Panc1 (cell line): ENCODE measurements around the gene HEPACAM. TPM values are rescaled to one million over a fixed set of nuclear protein-coding genes. Genes with fewer than 3 reads are reported as not detected.

Source experiments
- ATAC-seq: fragments of 200-7000 bp; cut with Tn5 transposase; 2 replicates; pipeline ENCODE4 v1.9.1; 2020; ENCODE audit warnings: mild to moderate bottlenecking, moderate library complexity
- BruUV-seq: library from RNA; stranded (reverse); fragments of 400-500 nt; replicated peaks from 2 replicates; lab custom pipeline; 2021; lab: Mats Ljungman, UMichigan
- CTCF ChIA-PET: fragments of 300-600 bp; sonication (Branson Sonifier 250); formaldehyde crosslinking; loops from one replicate; lab custom pipeline; 2022; ENCODE audit warnings: antibody characterized with exemption; lab: Charles Lee
- POLR2A ChIA-PET: fragments of 300-600 bp; sonication (Branson Sonifier 250); formaldehyde crosslinking; loops from one replicate; lab custom pipeline; 2022; ENCODE audit warnings: antibody characterized with exemption; lab: Charles Lee
- DNase-seq: peaks from one replicate; pipeline ENCODE4 v3.0.0-alpha.2; 2010; ENCODE audit warnings: low read depth, low spot score
- H3K27ac ChIP-seq: 2 replicates; pipeline ENCODE4 v1.5.1; 2011; ENCODE audit warnings: mild to moderate bottlenecking, low read length, inconsistent platforms
- H3K27me3 ChIP-seq: fragments of 200-500 bp; sonication (Bioruptor generic); 2 replicates; pipeline ENCODE4 v1.6.0; 2014; ENCODE audit warnings: low read length, inconsistent platforms; ENCODE audit not compliant: control insufficient read depth, insufficient read depth
- H3K36me3 ChIP-seq: fragments of 200-500 bp; sonication (Bioruptor generic); 2 replicates; pipeline ENCODE4 v1.5.1; 2014; ENCODE audit warnings: inconsistent platforms, mild to moderate bottlenecking, low read length, moderate library complexity; ENCODE audit not compliant: control insufficient read depth, insufficient read depth
- H3K4me1 ChIP-seq: 2 replicates; pipeline ENCODE4 v1.5.1; 2011; ENCODE audit warnings: inconsistent platforms, mild to moderate bottlenecking, low read length, moderate library complexity; ENCODE audit not compliant: control insufficient read depth, insufficient read depth
- H3K4me3 ChIP-seq, 2 experiments: 2 replicates each; pipeline ENCODE4 v1.5.1; 2011 to 2012; ENCODE audit warnings: low read depth in 2 of 2, low read length in 2 of 2, mild to moderate bottlenecking in 2 of 2, inconsistent platforms in 1 of 2, moderate library complexity in 1 of 2
- H3K9me3 ChIP-seq: fragments of 200-500 bp; sonication (Bioruptor generic); 2 replicates; pipeline ENCODE4 v1.5.1; 2014; ENCODE audit warnings: low read depth, mild to moderate bottlenecking, inconsistent platforms, low read length, moderate library complexity; ENCODE audit not compliant: control insufficient read depth, insufficient read depth
- POLR2AphosphoS5 ChIP-seq: IDR thresholded peaks from 2 replicates; pipeline ENCODE4 v1.6.1; 2012; ENCODE audit warnings: mild to moderate bottlenecking, low read depth, low read length, moderate library complexity
- SIN3A ChIP-seq: IDR thresholded peaks from 2 replicates; pipeline ENCODE4 v1.6.1; 2012; ENCODE audit warnings: low read depth, mild to moderate bottlenecking, low read length, moderate library complexity, borderline replicate concordance; ENCODE audit not compliant: insufficient read depth
- TCF7L2 ChIP-seq: IDR thresholded peaks from 2 replicates; pipeline ENCODE4 v1.6.1; 2011; ENCODE audit warnings: mild to moderate bottlenecking, low read depth, low read length, inconsistent platforms
- in situ Hi-C: cut with HindIII; loops from 2 replicates; pipeline ENCODE4 v1.10.0; 2016; ENCODE audit warnings: low sequenced_read_pairs, low pct_unique_long_range_greater_than_20kb
- intact Hi-C: fragments of 100-400 bp; cut with micrococcal nuclease; formaldehyde crosslinking; loops from one replicate; pipeline ENCODE4 v1.10.0; 2022; ENCODE audit not compliant: unreplicated experiment
- total RNA-seq: library from RNA; stranded (reverse); gene quantifications from one replicate; pipeline ENCODE4 v1.2.1, GENCODE V29; 2021; ENCODE audit not compliant: unreplicated experiment
- TF ChIP-seq, protein P1 (sequence below): fragments of 450-650 bp; IDR thresholded peaks from 2 replicates; pipeline ENCODE4 v1.5.1; 2017; ENCODE audit warnings: mild to moderate bottlenecking
- TF ChIP-seq, protein P2 (sequence below), 2 experiments: IDR thresholded peaks; 2 replicates each; pipeline ENCODE4 v1.6.1; 2011 to 2012; ENCODE audit warnings: low read depth in 2 of 2, control low read depth in 1 of 2, low read length in 1 of 2, mild to moderate bottlenecking in 1 of 2, moderate library complexity in 1 of 2; ENCODE audit not compliant: insufficient read depth in 1 of 2

HEPACAM gene
- total RNA-seq, 1 experiment from 2014 or later: not detected

DNA sequence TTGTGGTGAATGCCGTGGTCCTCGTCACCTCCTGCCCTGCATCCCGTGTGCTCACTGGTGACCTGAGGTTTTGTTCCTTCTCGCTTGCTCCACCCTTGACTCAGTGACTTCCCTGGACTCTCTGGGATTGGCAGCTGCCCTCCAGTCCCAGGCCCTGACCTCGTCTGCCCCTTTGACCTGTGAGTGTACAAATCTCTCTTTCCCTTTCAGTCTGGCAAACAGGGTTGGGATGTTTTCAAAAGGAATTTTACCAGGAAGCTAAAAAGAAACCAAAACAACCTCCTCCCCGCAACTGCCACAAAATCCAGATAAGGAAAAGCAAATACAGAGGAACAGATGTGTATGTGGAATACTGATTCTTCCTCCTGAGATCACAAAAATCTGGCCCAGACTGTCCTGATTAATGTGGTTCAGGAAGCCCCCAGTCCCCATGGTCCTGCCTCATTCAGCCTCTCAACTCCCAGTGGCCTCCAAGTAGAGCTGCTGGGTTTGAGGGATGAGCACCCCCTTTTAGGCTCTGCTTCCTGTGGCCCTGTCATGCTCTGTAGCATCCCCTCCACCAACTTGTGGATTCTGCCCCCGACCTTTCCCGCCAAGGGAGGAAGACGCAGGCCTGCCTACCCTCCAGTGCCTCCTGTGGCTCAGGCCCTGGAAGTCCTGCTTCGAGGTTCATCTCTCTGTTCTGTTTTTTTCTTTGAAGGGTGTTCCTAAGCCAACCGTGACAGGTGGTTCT, 53.3 kb downstream of the HEPACAM start:
- in situ Hi-C loops (no loop called here), intact Hi-C loops (no loop called here)
- H3K27ac ChIP-seq: no peak overlapping the region
- no peaks in the 10 kb centered on the region; the same call in 1 of the 2 replicates for H3K27me3 ChIP-seq
- no peak for DNase-seq
- H3K4me3 ChIP-seq: no peak overlapping the region
- no peak; the same call in 1 of the 2 replicates for ATAC-seq
- TF ChIP-seq SIN3A (no peak), POLR2AphosphoS5 (no peak), TCF7L2 (no peak)
- TF ChIP-seq, protein P1, sequence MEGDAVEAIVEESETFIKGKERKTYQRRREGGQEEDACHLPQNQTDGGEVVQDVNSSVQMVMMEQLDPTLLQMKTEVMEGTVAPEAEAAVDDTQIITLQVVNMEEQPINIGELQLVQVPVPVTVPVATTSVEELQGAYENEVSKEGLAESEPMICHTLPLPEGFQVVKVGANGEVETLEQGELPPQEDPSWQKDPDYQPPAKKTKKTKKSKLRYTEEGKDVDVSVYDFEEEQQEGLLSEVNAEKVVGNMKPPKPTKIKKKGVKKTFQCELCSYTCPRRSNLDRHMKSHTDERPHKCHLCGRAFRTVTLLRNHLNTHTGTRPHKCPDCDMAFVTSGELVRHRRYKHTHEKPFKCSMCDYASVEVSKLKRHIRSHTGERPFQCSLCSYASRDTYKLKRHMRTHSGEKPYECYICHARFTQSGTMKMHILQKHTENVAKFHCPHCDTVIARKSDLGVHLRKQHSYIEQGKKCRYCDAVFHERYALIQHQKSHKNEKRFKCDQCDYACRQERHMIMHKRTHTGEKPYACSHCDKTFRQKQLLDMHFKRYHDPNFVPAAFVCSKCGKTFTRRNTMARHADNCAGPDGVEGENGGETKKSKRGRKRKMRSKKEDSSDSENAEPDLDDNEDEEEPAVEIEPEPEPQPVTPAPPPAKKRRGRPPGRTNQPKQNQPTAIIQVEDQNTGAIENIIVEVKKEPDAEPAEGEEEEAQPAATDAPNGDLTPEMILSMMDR: no peak
- TF ChIP-seq, protein P2, sequence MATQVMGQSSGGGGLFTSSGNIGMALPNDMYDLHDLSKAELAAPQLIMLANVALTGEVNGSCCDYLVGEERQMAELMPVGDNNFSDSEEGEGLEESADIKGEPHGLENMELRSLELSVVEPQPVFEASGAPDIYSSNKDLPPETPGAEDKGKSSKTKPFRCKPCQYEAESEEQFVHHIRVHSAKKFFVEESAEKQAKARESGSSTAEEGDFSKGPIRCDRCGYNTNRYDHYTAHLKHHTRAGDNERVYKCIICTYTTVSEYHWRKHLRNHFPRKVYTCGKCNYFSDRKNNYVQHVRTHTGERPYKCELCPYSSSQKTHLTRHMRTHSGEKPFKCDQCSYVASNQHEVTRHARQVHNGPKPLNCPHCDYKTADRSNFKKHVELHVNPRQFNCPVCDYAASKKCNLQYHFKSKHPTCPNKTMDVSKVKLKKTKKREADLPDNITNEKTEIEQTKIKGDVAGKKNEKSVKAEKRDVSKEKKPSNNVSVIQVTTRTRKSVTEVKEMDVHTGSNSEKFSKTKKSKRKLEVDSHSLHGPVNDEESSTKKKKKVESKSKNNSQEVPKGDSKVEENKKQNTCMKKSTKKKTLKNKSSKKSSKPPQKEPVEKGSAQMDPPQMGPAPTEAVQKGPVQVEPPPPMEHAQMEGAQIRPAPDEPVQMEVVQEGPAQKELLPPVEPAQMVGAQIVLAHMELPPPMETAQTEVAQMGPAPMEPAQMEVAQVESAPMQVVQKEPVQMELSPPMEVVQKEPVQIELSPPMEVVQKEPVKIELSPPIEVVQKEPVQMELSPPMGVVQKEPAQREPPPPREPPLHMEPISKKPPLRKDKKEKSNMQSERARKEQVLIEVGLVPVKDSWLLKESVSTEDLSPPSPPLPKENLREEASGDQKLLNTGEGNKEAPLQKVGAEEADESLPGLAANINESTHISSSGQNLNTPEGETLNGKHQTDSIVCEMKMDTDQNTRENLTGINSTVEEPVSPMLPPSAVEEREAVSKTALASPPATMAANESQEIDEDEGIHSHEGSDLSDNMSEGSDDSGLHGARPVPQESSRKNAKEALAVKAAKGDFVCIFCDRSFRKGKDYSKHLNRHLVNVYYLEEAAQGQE (IDR thresholded peaks at IDR 0.05; ENCODE audit: insufficient read depth in 1 of 2, low read depth in 2 of 2, low read length in 1 of 2): no peak
- CTCF ChIA-PET: interaction anchor here (1.2 kb wide), 1 partner anchor 29 kb away, joined by 3 read pairs; no protein-coding TSS in a partner anchor
- no peaks in the 10 kb centered on the region for H3K36me3 ChIP-seq
- peaks cover 3% of the 10 kb centered on the region; the same call in 1 of the 2 replicates for H3K4me1 ChIP-seq
- H3K9me3 ChIP-seq: no peaks in the 10 kb centered on the region
- POLR2A ChIA-PET: interaction anchor here (0.8 to 1.1 kb wide), 2 partner anchors 20 to 260 kb away, joined by 4 to 8 read pairs; partner anchors contain the start of gene TBRG1
- BruUV-seq: no TSS peak

DNA sequence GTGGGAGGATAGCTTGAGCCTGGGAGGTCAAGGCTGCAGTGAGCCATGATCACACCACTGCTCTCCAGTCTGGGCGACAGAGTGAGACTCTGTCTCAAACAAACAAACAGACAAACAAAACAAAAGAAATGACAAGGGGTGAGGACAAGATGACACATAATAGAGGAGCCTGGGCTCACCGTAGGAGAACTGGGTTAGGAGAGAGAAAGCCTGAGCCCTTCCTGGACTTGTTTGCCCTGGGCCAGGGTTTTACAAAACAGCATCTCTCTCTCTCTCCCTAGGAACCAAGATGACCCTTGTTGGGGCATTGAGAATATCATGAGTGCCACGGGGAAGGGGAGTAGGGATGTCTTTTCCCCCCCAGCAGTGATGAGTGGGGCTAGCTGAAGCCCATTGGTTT, 54.9 kb downstream of the HEPACAM start:
- no peak for ATAC-seq
- in situ Hi-C loops (no loop called here), intact Hi-C loops (no loop called here)
- TF ChIP-seq, protein P2 (IDR thresholded peaks at IDR 0.05; ENCODE audit: insufficient read depth in 1 of 2, low read depth in 2 of 2, low read length in 1 of 2): no peak
- TF ChIP-seq POLR2AphosphoS5: no peak
- TF ChIP-seq TCF7L2: no peak
- no peak for TF ChIP-seq SIN3A
- TF ChIP-seq, protein P1: no peak
- Histone ChIP-seq H3K27ac (no peak overlapping the region), H3K9me3 (no peaks in the 10 kb centered on the region), H3K27me3 (no peaks in the 10 kb centered on the region), H3K4me1 (peaks cover 3% of the 10 kb centered on the region; the same call in 1 of the 2 replicates), H3K36me3 (no peaks in the 10 kb centered on the region), H3K4me3 (no peak overlapping the region)
- no TSS peak for BruUV-seq
- CTCF ChIA-PET: no interaction called here
- DNase-seq: no peak
- POLR2A ChIA-PET: no interaction called here
